CD4-positive, alpha-beta T cell treated with Interleukin-6 for 4 hours (primary cell): ENCODE data around the gene EMP1.
"Not testable (repeated sequence)": the region's sequence is repeated elsewhere in the genome, so short reads cannot be mapped to it uniquely, and the experiment has no call there.

Experiments
- DNase-seq: peaks from one replicate; pipeline ENCODE4 v3.0.0-alpha.2; 2020; ENCODE audit warnings: mixed read lengths

EMP1 gene

DNA sequence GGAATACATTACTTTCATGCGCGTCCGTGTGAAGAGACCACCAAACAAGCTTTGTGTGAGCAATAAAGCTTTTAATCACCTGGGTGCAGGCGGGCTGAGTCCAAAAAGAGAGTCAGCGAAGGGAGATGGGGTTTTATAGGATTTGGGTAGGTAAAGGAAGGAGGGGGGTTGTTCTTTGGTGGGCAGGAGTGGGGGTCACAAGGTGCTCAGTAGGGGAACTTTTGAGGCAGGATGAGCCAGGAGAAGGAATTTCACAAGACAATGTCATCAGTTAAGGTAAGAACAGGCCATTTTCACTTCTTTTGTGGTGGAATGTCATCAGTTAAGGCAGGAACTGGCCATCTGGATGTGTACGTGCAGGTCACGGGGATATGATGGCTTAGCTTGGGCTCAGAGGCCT is 63.1 kb downstream of the EMP1 start:
- not testable (repeated sequence) for DNase-seq

DNA sequence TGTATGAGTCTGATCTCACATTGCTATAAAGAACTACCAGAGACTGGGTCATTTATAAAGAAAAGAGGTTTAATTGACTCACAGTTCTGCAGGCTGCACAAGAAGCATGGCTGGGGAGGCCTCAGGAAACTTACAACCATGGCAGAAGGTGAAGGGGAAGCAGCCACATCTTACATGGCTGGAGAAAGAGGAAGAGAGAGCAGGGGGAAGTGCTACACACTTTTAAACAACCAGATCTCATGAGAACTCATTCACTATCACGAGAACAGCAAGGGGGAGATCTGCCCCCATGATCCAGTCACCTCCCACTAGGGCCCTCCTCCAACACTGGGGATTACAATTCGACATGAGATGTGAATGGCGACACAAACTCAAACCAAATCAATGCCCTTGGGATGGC is 71.3 kb downstream of the EMP1 start:
- not testable (repeated sequence) for DNase-seq

DNA sequence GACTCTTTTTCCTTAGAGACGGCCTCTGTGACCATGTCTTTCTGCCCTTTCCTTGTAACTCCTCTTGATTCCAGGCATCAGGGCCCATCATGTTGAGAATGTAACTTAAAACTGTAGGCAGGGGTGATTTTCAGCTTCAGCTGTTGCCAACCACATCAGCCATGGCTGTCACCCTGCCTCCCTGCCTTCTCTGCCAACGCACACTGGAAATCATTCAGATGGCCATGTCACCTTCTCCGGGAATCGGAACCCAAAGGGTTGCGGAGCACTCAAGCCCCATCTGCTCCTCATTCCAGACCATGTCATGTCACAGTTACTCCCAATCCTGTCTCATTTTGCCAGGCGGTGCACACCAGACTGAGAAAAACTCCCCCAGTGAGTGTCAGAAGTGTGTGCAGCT is 72.1 kb downstream of the EMP1 start:
- no peak for DNase-seq
